HG03520 (cell line): ENCODE results near the gene WEE2.
"Not testable (repeated sequence)": the region's sequence is repeated elsewhere in the genome, so short reads cannot be mapped to it uniquely, and the experiment has no call there.

Experiments
- ATAC-seq: cut with Tn5 transposase; IDR thresholded peaks from one replicate; pipeline ENCODE4 v1.9.1; 2021; ENCODE audit warnings: mild to moderate bottlenecking, moderate library complexity; ENCODE audit not compliant: unreplicated experiment

The WEE2 gene

DNA sequence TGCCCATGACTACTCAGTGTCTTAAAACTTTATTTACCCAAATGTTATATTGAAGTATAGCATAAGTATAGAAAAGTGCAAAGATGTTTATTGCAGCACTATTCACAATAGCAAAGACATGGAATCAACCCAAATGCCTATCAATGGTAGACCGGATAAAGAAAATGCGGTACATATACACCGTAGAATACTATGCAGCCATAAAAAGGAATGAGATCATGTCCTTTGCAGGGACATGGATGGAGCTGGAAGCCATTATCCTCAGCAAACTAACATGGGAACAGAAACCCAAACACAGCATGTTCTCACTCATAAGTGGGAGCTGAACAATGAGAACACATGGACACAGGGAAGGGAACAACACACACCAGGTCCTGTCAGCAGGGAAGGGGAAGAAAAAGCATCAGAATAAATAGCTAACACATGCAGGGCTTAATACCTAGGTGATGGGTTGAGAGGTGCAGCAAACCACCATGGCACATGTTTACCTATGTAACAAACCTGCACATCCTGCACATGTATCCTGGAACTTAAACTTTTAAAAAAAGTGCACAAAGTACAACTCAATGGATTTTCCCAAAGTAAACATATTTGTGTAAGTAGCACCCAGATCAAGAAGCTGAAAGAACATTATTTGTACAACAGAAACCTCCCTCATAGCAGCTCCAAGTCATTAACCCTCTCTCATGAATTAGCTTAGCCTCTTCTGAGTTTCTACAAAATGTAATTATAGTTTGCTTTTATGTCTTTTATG, 18.9 kb upstream of the WEE2 start:
- not testable (repeated sequence) for ATAC-seq

DNA sequence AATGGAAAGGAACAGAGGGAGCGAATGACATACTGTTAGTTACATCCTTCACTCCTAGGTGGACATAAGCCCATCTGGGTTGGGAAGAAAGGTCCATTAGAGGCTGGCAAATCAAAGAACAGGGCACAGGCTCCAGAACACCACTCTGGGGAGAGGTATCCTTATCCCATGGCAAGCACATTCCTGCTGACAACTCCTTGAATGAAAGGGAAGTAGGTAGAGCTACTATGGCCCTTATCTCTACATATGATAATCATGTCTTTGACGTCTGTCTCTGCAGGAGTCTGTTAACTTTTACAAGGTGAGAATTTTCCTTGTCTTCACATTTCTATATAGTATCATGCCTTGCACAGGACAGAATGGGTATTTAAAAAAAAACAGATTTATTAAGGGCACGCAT, 16.6 kb upstream of the WEE2 start:
- no peak for ATAC-seq

GRCh38 chr7:141691961-141692360, 16.2 kb upstream of the WEE2 start:
- ATAC-seq = no peak

GRCh38 chr7:141693082-141693481, 15.1 kb upstream of the WEE2 start:
- no peak for ATAC-seq

DNA sequence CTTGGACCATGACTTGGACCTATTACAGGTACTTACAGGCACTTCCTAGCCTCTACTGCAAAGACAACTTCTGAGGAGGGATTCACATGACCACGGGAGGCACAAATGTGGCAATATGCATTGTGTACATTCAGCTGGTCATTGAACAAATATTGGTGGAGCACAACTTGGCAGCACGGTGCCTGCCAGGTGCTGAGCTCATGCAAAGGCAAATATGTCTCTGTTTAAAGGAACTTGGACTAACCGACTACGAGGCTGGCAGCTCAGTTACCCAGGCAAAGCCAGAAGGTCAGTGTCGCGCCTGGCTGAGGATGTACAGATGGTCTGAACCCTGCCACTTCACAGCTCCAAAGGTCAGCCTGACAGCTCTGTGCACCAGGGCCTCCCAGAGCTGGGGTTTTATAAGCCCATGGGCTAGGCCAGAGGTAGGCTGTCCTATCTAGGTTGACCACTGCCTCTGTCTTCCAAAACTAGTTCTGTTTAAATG, 12.3 kb upstream of the WEE2 start:
- ATAC-seq = no peak

DNA sequence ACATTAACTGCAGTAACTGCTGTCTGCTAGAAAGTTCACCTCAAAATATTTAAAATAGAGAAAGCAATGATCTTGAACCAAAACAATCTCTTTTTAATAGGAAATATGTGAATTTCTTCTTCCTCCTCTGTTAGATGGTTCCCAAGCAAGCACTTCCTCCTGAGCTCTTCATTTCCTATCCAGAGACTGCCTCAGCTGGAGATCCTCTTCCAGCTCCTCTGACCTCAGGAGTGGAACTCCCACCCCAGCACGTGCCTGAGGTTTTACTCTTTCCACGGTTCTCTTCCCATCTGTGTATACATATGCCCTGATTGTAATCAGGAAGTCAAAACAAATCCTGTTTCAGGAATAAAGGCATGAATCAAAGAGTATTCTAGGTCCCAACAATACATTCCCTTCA, 11.8 kb upstream of the WEE2 start:
- ATAC-seq = no peak

- ATAC-seq = no peak
Observed at GRCh38 chr7:141697211-141697871, 10.8 kb upstream of the WEE2 start.

GRCh38 chr7:141698247-141699015, 9.7 kb upstream of the WEE2 start:
- no peak for ATAC-seq

- no peak for ATAC-seq
Observed at GRCh38 chr7:141699860-141700259, 8.3 kb upstream of the WEE2 start.

GRCh38 chr7:141700296-141700847, 7.8 kb upstream of the WEE2 start:
- ATAC-seq = no peak

- ATAC-seq = no peak
Observed at GRCh38 chr7:141700848-141701371, 7.2 kb upstream of the WEE2 start.

- ATAC-seq = peak; percentile 72
Observed at GRCh38 chr7:141701489-141702046, 6.6 kb upstream of the WEE2 start.

- peak; percentile 71 for ATAC-seq
Observed at GRCh38 chr7:141702047-141702567, 6.0 kb upstream of the WEE2 start, which contains the start of gene DENND11. Gene DENND11, minus strand, starts transcription at chr7:141702166. Its CDS starts 13 bp downstream, at chr7:141702153.

GRCh38 chr7:141702892-141703291, 5.3 kb upstream of the WEE2 start:
- ATAC-seq = no peak

GRCh38 chr7:141704112-141704511, 4.0 kb upstream of the WEE2 start:
- no peak for ATAC-seq

- no peak for ATAC-seq
Observed at GRCh38 chr7:141704741-141705140, 3.4 kb upstream of the WEE2 start.

DNA sequence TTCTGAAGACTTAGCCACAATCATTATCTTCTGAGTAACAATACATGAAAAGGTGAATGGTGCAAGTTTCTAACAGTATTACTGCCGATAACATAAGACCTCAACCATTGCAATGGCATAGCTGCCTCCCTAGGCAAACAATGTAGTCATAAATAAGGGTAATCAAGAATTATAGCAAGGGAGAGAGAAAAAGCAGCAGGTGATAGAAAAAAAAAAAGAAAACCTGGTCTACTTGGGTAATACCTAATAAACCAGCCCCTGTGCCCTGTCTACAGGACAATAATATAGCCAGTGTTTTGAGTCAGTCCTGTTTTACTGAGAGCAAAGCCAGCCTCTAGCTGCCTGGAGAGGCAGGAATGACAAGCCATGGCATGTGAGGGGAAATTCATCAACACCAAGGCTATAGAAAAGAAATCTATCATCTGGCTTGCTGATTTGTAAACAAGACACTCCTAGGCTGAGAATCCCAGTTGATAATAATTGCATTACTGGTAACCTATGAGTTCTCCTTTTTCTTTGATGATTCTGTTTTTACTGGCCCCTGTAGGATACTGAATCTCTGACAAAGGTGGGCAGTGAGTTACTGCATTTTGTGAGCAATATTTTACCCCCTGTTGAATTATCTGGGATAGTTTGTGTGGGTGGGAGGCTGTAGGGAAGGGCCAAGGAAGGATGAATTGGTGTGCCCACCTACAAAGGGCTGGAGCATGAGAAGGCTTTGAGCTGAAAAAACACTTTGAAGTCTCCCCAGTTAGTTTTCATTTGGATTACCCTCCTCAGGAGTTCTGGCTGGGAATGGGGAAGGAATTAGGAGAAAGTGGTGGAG, 1.7 kb upstream of the WEE2 start:
- ATAC-seq = no peak

DNA sequence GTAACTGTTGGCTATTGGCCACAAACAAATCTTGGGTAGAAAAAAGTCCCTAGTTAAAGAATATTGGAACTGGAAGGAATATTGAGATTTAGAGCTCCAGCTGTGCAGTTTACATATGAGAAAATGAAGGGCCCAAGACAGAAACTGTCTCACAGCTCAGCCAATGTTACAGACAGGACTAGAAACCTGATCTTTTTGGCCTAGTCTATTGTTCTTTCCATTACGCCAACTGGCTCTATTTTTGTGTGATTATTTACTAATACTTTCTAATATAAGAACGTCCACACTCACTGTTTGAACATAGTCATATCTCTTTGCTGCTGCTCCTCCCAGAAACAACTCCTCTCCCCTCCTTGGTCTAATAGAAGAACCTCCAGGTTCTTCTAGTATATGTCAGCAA, 1.2 kb downstream of the WEE2 start:
- ATAC-seq = no peak

DNA sequence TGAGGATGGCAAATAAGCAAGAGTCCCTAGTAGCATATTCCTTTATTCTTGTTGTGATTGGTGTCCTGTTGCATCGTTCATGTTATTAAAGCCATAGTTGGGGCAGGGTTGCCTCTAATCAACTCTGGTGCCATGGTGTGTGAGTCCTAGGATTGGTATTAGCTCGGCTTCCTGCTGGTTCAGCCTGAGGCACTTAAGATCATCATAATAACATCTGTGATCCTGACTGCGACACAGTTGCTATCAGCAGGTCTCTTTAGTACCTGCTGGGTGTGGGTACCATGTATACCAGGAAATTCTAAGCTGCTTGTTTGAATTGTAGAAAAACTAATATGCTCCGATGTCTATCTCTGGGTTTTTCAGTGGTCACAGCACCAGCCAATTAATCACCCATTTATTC, 1.6 kb downstream of the WEE2 start:
- no peak for ATAC-seq

DNA sequence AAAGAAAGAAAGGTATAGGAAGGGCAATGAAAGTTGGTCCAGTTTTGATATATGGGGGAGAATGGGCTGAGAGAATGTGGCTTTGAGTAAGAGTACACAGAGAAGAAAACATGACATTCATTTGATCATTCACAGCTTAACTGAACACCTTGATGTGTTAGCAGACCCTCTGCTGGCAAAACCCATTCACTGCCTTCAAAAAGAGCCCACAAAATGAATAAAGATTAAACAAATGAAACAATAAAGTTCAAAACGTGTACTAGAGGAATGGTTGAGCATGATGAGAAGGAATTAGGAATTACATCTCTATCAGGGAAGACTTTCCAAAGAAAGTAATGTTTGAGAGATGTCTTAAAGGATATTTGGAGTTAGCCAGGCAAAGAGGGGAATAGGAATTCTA, 2.1 kb downstream of the WEE2 start:
- no peak for ATAC-seq
